IMR-90 (cell line): ENCODE results near the gene INSR. TPM values are rescaled to one million over a fixed set of nuclear protein-coding genes. Genes with fewer than 3 reads are reported as not detected.

Source experiments
- ATAC-seq: fragments of 200-7000 bp; cut with Tn5 transposase; 2 replicates; pipeline ENCODE4 v1.9.1; 2020; ENCODE audit warnings: low read depth, mild to moderate bottlenecking, moderate library complexity
- BruUV-seq: library from RNA; stranded (reverse); fragments of 400-500 nt; replicated peaks from 2 replicates; lab custom pipeline; 2021; lab: Mats Ljungman, UMichigan
- CTCF ChIA-PET: fragments of 300-600 bp; formaldehyde crosslinking; extraction: SDS; loops from one replicate; lab custom pipeline; 2021; ENCODE audit warnings: antibody characterized with exemption; lab: Yijun Ruan, JAX
- POLR2A ChIA-PET: fragments of 300-600 bp; sonication (Branson Sonifier 250); formaldehyde crosslinking; loops from one replicate; lab custom pipeline; 2022; ENCODE audit warnings: antibody characterized with exemption; ENCODE audit not compliant: unreplicated experiment; lab: Charles Lee
- DNase-seq: peaks from one replicate; pipeline ENCODE4 v3.0.0; 2013
- H2AFZ ChIP-seq: replicated peaks from 2 replicates; pipeline ENCODE3; 2013; ENCODE audit warnings: low read length, mild to moderate bottlenecking; ENCODE audit not compliant: poor library complexity
- H2AK5ac ChIP-seq: 2 replicates; pipeline ENCODE4 v1.6.1; 2013; ENCODE audit warnings: low read depth, low read length, inconsistent platforms
- H2AK9ac ChIP-seq: replicated peaks from 2 replicates; pipeline ENCODE3; 2013; ENCODE audit warnings: mild to moderate bottlenecking, low read depth, low read length, moderate library complexity; ENCODE audit not compliant: poor library complexity
- H2BK120ac ChIP-seq: 2 replicates; pipeline ENCODE4 v1.6.1; 2013; ENCODE audit warnings: low read depth, low read length, inconsistent platforms
- H2BK15ac ChIP-seq: 3 replicates; pipeline ENCODE4 v1.6.1; 2013; ENCODE audit warnings: low read depth, low read length, inconsistent platforms
- H2BK20ac ChIP-seq: 2 replicates; pipeline ENCODE4 v1.6.1; 2013; ENCODE audit warnings: low read depth, mild to moderate bottlenecking, inconsistent platforms, low read length, moderate library complexity
- H2BK5ac ChIP-seq: 2 replicates; pipeline ENCODE4 v1.6.1; 2013; ENCODE audit warnings: mild to moderate bottlenecking, low read depth, low read length, inconsistent platforms; ENCODE audit not compliant: poor library complexity, severe bottlenecking
- H3K14ac ChIP-seq: replicated peaks from 2 replicates; pipeline ENCODE4 v1.6.1; 2013; ENCODE audit warnings: low read depth, low read length, inconsistent platforms
- H3K18ac ChIP-seq: 2 replicates; pipeline ENCODE4 v1.6.1; 2013; ENCODE audit warnings: low read depth, low read length, control low read depth
- H3K23ac ChIP-seq: 2 replicates; pipeline ENCODE4 v1.6.1; 2013; ENCODE audit warnings: low read depth, low read length, inconsistent platforms
- H3K27ac ChIP-seq: 2 replicates; pipeline ENCODE4 v1.5.1; 2013; ENCODE audit warnings: mild to moderate bottlenecking, control low read depth, low read length; ENCODE audit not compliant: insufficient read depth
- H3K27me3 ChIP-seq: 2 replicates; pipeline ENCODE4 v1.6.1; 2013; ENCODE audit warnings: low read length; ENCODE audit not compliant: control insufficient read depth, insufficient read depth
- H3K36me3 ChIP-seq: 2 replicates; pipeline ENCODE4 v1.6.1; 2013; ENCODE audit warnings: low read length, mixed read lengths; ENCODE audit not compliant: control insufficient read depth, insufficient read depth
- H3K4ac ChIP-seq: 2 replicates; pipeline ENCODE4 v1.6.1; 2013; ENCODE audit warnings: low read depth, low read length, inconsistent platforms
- H3K4me1 ChIP-seq: 2 replicates; pipeline ENCODE4 v1.6.1; 2013; ENCODE audit warnings: low read length, mixed read lengths; ENCODE audit not compliant: control insufficient read depth, insufficient read depth
- H3K4me2 ChIP-seq: 2 replicates; pipeline ENCODE4 v1.6.1; 2013; ENCODE audit warnings: low read depth, mild to moderate bottlenecking, control low read depth, low read length, moderate library complexity
- H3K4me3 ChIP-seq: 2 replicates; pipeline ENCODE4 v1.5.1; 2013; ENCODE audit warnings: low read depth, mild to moderate bottlenecking, control low read depth, low read length, moderate library complexity; ENCODE audit not compliant: insufficient read depth
- H3K56ac ChIP-seq: 2 replicates; pipeline ENCODE4 v1.6.1; 2013; ENCODE audit warnings: low read length, inconsistent platforms; ENCODE audit not compliant: insufficient read depth; ENCODE audit errors: extremely low read depth
- H3K79me1 ChIP-seq, 2 experiments: 2 replicates each; pipeline ENCODE4 v1.6.1; 2013; ENCODE audit warnings: low read length in 2 of 2, inconsistent platforms in 1 of 2, low read depth in 1 of 2
- H3K9ac ChIP-seq: 2 replicates; pipeline ENCODE4 v1.6.1; 2013; ENCODE audit warnings: low read depth, low read length, control low read depth
- H3K9me1 ChIP-seq: 2 replicates; pipeline ENCODE4 v1.6.1; 2013; ENCODE audit warnings: low read length, inconsistent platforms; ENCODE audit not compliant: insufficient read depth
- H3K9me3 ChIP-seq: 2 replicates; pipeline ENCODE4 v1.6.1; 2013; ENCODE audit warnings: low read length; ENCODE audit not compliant: control insufficient read depth, insufficient read depth
- H4K20me1 ChIP-seq: 2 replicates; pipeline ENCODE4 v1.6.1; 2013; ENCODE audit warnings: low read length, inconsistent platforms; ENCODE audit not compliant: insufficient read depth
- H4K5ac ChIP-seq: 2 replicates; pipeline ENCODE4 v1.6.1; 2013; ENCODE audit warnings: mild to moderate bottlenecking, low read depth, low read length, control low read depth
- H4K8ac ChIP-seq, 2 experiments: 2 replicates each; pipeline ENCODE4 v1.6.1; 2013; ENCODE audit warnings: low read depth in 2 of 2, low read length in 2 of 2, control low read depth in 1 of 2, inconsistent platforms in 1 of 2
- H4K91ac ChIP-seq: 2 replicates; pipeline ENCODE4 v1.6.1; 2013; ENCODE audit warnings: low read depth, low read length, inconsistent platforms; ENCODE audit not compliant: insufficient read depth
- BHLHE40 ChIP-seq: fragments of 150-350 bp; IDR thresholded peaks from 2 replicates; pipeline ENCODE4 v1.6.1; 2016; ENCODE audit warnings: mild to moderate bottlenecking, low read depth, low read length
- CTCF ChIP-seq: conservative IDR thresholded peaks from 2 replicates; pipeline ENCODE4 v1.5.1; 2012; ENCODE audit warnings: mild to moderate bottlenecking, low read depth, low read length, improper control_type of control experiment
- MXI1 ChIP-seq: IDR thresholded peaks from 2 replicates; pipeline ENCODE4 v1.6.1; 2012; ENCODE audit warnings: low read depth, mild to moderate bottlenecking, low read length, moderate library complexity, borderline replicate concordance
- NFE2L2 ChIP-seq: fragments of 150-350 bp; IDR thresholded peaks from 2 replicates; pipeline ENCODE4 v1.6.1; 2016; ENCODE audit warnings: low read depth, mild to moderate bottlenecking, low read length
- RFX5 ChIP-seq: IDR thresholded peaks from 2 replicates; pipeline ENCODE4 v1.8.0; 2012; ENCODE audit warnings: low read depth, mild to moderate bottlenecking, low read length, moderate library complexity
- WGBS, 2 experiments: methylation state at CpG; one replicate each; pipeline versions ENCODE4 v1.1.5 to v1.1.7; 2013; ENCODE audit warnings: missing lambda C conversion rate in 2 of 2; ENCODE audit not compliant: insufficient read length in 1 of 2; ENCODE audit errors: extremely low coverage in 2 of 2; 5-methylcytosine and 5-hydroxymethylcytosine counted together
- dilution Hi-C: fragments of 300-500 bp; cut with HindIII; formaldehyde crosslinking; loops from one replicate; pipeline ENCODE4 v1.14.3; 2018; ENCODE audit warnings: low sequenced_read_pairs; ENCODE audit not compliant: unreplicated experiment
- in situ Hi-C: fragments of 300-500 bp; cut with MboI; formaldehyde crosslinking; loops from 3 replicates; pipeline ENCODE4 v1.14.3; 2019; ENCODE audit warnings: low sequenced_read_pairs, inconsistent platforms, mixed read lengths
- intact Hi-C: fragments of 100-400 bp; cut with micrococcal nuclease; formaldehyde crosslinking; loops from 2 replicates; pipeline ENCODE4 v1.10.0; 2022
- polyA plus RNA-seq, 3 experiments: library from polyadenylated mRNA; depleted of rRNA; stranded (reverse); fragments of >200 nt; gene quantifications; 2 replicates each; pipeline ENCODE4 v1.2.3, GENCODE V29; 2012; ENCODE audit warnings: low replicate concordance in 1 of 3
- total RNA-seq: library from RNA; depleted of rRNA; stranded (reverse); fragments of >200 nt; gene quantifications from 2 replicates; pipeline ENCODE4 v1.2.3, GENCODE V29; 2012

Gene INSR
- total and polyA plus RNA-seq, 2 of the 4 experiments (the other 2 are of a cell fraction), result 2.8 to 7.9 TPM

GRCh38 chr19:7124782-7125181 is 169.4 kb downstream of the INSR start:
- intact Hi-C loops, result no loop called here
- CTCF ChIA-PET, result no interaction called here
- Histone ChIP-seq H2BK5ac (no peak overlapping the region), H4K91ac (no peak overlapping the region), H4K8ac (no peak overlapping the region), H2AFZ (no peak overlapping the region), H3K4me2 (no peak overlapping the region), H3K9me1 (no peaks in the 10 kb centered on the region; the same call in 1 of the 2 replicates), H3K27me3 (no peaks in the 10 kb centered on the region), H3K36me3 (peaks cover 36% of the 10 kb centered on the region), H3K4me3 (no peak overlapping the region), H3K79me1 (no peaks in the 10 kb centered on the region), H2BK20ac (no peak overlapping the region), H3K18ac (no peak overlapping the region), H2AK5ac (no peak overlapping the region), H3K14ac (no peak overlapping the region), H2BK15ac (no peak overlapping the region), H2AK9ac (no peak overlapping the region), H3K9ac (no peak overlapping the region), H4K20me1 (no peaks in the 10 kb centered on the region), H3K27ac (no peak overlapping the region), H3K23ac (no peak overlapping the region), H2BK120ac (no peak overlapping the region), H3K56ac (no peak overlapping the region), H3K4me1 (no peaks in the 10 kb centered on the region), H3K4ac (no peak overlapping the region), H4K5ac (no peak overlapping the region), H3K9me3 (peaks cover 12% of the 10 kb centered on the region)
- dilution Hi-C loops, result no loop called here
- no peak for TF ChIP-seq NFE2L2
- no peak for TF ChIP-seq RFX5
- no peak for TF ChIP-seq BHLHE40
- no peak for TF ChIP-seq MXI1
- TF ChIP-seq CTCF, result no peak
- ATAC-seq (no peak), DNase-seq (no peak)
- in situ Hi-C loops, result loop anchor here (25.0 kb wide), 1 partner anchor 688 kb away; no protein-coding TSS in a partner anchor
- POLR2A ChIA-PET, result no interaction called here
- WGBS, 2 experiments, result 79 to 100% methylated on average over 1 of the region's 3 CpGs
- BruUV-seq, result no TSS peak
